Neural progenitor cell (in vitro differentiated cells): ENCODE data around the gene SLC2A10. TPM values are rescaled to one million over a fixed set of nuclear protein-coding genes. Genes with fewer than 3 reads are reported as not detected.
A peak's percentile ranks its signal among the peaks of the same experiment; 100 is the strongest.

Experiments
- DNase-seq: peaks from one replicate; pipeline ENCODE4 v3.0.0-alpha.2; 2016; ENCODE audit warnings: low spot score
- H2AFZ ChIP-seq: fragments of 200-600 bp; sonication (generic); replicated peaks from 2 replicates; pipeline ENCODE4 v1.6.1; 2016; ENCODE audit warnings: antibody characterized with exemption
- H3F3A ChIP-seq: fragments of 200-600 bp; sonication (generic); 2 replicates; pipeline ENCODE4 v1.6.1; 2016; ENCODE audit warnings: antibody characterized with exemption, low read depth
- H3K27ac ChIP-seq: fragments of 200-600 bp; sonication (generic); 2 replicates; pipeline ENCODE4 v1.5.1; 2016; ENCODE audit warnings: mild to moderate bottlenecking
- H3K27me3 ChIP-seq: fragments of 200-600 bp; sonication (generic); 2 replicates; pipeline ENCODE4 v1.6.1; 2016; ENCODE audit warnings: mild to moderate bottlenecking, moderate library complexity
- H3K36me3 ChIP-seq: fragments of 200-600 bp; sonication (generic); 2 replicates; pipeline ENCODE4 v1.5.1; 2016
- H3K4me1 ChIP-seq: fragments of 200-600 bp; sonication (generic); 2 replicates; pipeline ENCODE4 v1.6.1; 2016; ENCODE audit warnings: mixed run types
- H3K4me2 ChIP-seq: fragments of 200-600 bp; sonication (generic); 2 replicates; pipeline ENCODE4 v1.6.1; 2016
- H3K4me3 ChIP-seq: fragments of 200-600 bp; sonication (generic); 2 replicates; pipeline ENCODE4 v1.5.1; 2016
- H3K79me2 ChIP-seq: fragments of 200-600 bp; sonication (generic); 2 replicates; pipeline ENCODE4 v1.6.1; 2016; ENCODE audit warnings: low read depth
- H3K9ac ChIP-seq: fragments of 200-600 bp; sonication (generic); 2 replicates; pipeline ENCODE4 v1.6.1; 2016
- H3K9me3 ChIP-seq: fragments of 200-600 bp; sonication (generic); 2 replicates; pipeline ENCODE4 v1.5.1; 2016; ENCODE audit warnings: low read depth
- H4K20me1 ChIP-seq: fragments of 200-600 bp; sonication (generic); 2 replicates; pipeline ENCODE4 v1.6.1; 2016; ENCODE audit warnings: low read depth
- H3K27ac Mint-ChIP-seq: 3 replicates; pipeline ENCODE4 v1.8.0; 2021; ENCODE audit warnings: mixed read lengths
- H3K27me3 Mint-ChIP-seq: 2 replicates; pipeline ENCODE4 v1.8.0; 2022; ENCODE audit warnings: low read depth, mild to moderate bottlenecking, inconsistent platforms, moderate library complexity, mixed read lengths; ENCODE audit not compliant: insufficient read depth
- H3K36me3 Mint-ChIP-seq: 3 replicates; pipeline ENCODE4 v1.8.0; 2021; ENCODE audit warnings: mixed read lengths
- H3K4me1 Mint-ChIP-seq: 3 replicates; pipeline ENCODE4 v1.8.0; 2021; ENCODE audit warnings: mixed read lengths
- H3K4me3 Mint-ChIP-seq: 3 replicates; pipeline ENCODE4 v1.8.0; 2021; ENCODE audit warnings: mild to moderate bottlenecking, moderate library complexity, mixed read lengths
- H3K9me3 Mint-ChIP-seq: 3 replicates; pipeline ENCODE4 v1.8.0; 2020; ENCODE audit warnings: mixed read lengths
- EZH2 ChIP-seq: fragments of 200-600 bp; sonication (generic); IDR thresholded peaks from 2 replicates; pipeline ENCODE4 v1.6.1; 2017; ENCODE audit warnings: antibody characterized with exemption, mild to moderate bottlenecking, moderate library complexity
- EZH2phosphoT487 ChIP-seq: fragments of 200-600 bp; sonication (generic); IDR thresholded peaks from 2 replicates; pipeline ENCODE4 v1.6.1; 2017; ENCODE audit warnings: antibody characterized with exemption
- total RNA-seq: library from RNA; depleted of rRNA; stranded (reverse); fragments of >200 nt; gene quantifications from 2 replicates; pipeline ENCODE4 v1.2.3, GENCODE V29; 2015; ENCODE audit warnings: low replicate concordance
- TF ChIP-seq, protein P1 (sequence below): fragments of 200-600 bp; sonication (generic); IDR thresholded peaks from 2 replicates; pipeline ENCODE4 v1.5.1; 2017; ENCODE audit warnings: antibody characterized with exemption, mild to moderate bottlenecking

SLC2A10 gene
- total RNA-seq, 1 donor from 2014 or later = 9.6 TPM

GRCh38 chr20:46764068-46764467 is 54.6 kb downstream of the SLC2A10 start:
- H3K27me3 Mint-ChIP-seq = peaks cover 7% of the 10 kb centered on the region
- no peak overlapping the region for H3K27ac Mint-ChIP-seq
- peaks cover 8% of the 10 kb centered on the region for H3K4me1 Mint-ChIP-seq
- Histone ChIP-seq H3K9ac (no peak overlapping the region), H3K27me3 (no peaks in the 10 kb centered on the region), H3K4me2 (no peak overlapping the region), H3K4me1 (no peaks in the 10 kb centered on the region), H3K79me2 (no peaks in the 10 kb centered on the region), H3F3A (no peaks in the 10 kb centered on the region), H4K20me1 (no peaks in the 10 kb centered on the region), H3K9me3 (no peaks in the 10 kb centered on the region), H3K4me3 (no peak overlapping the region), H3K36me3 (no peaks in the 10 kb centered on the region), H3K27ac (no peak overlapping the region), H2AFZ (no peak overlapping the region)
- H3K36me3 Mint-ChIP-seq = no peaks in the 10 kb centered on the region
- H3K4me3 Mint-ChIP-seq = no peak overlapping the region
- DNase-seq = no peak
- no peaks in the 10 kb centered on the region for H3K9me3 Mint-ChIP-seq
- TF ChIP-seq, protein P1, sequence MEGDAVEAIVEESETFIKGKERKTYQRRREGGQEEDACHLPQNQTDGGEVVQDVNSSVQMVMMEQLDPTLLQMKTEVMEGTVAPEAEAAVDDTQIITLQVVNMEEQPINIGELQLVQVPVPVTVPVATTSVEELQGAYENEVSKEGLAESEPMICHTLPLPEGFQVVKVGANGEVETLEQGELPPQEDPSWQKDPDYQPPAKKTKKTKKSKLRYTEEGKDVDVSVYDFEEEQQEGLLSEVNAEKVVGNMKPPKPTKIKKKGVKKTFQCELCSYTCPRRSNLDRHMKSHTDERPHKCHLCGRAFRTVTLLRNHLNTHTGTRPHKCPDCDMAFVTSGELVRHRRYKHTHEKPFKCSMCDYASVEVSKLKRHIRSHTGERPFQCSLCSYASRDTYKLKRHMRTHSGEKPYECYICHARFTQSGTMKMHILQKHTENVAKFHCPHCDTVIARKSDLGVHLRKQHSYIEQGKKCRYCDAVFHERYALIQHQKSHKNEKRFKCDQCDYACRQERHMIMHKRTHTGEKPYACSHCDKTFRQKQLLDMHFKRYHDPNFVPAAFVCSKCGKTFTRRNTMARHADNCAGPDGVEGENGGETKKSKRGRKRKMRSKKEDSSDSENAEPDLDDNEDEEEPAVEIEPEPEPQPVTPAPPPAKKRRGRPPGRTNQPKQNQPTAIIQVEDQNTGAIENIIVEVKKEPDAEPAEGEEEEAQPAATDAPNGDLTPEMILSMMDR = no peak
- TF ChIP-seq EZH2phosphoT487 (no peak), EZH2 (no peak)

DNA sequence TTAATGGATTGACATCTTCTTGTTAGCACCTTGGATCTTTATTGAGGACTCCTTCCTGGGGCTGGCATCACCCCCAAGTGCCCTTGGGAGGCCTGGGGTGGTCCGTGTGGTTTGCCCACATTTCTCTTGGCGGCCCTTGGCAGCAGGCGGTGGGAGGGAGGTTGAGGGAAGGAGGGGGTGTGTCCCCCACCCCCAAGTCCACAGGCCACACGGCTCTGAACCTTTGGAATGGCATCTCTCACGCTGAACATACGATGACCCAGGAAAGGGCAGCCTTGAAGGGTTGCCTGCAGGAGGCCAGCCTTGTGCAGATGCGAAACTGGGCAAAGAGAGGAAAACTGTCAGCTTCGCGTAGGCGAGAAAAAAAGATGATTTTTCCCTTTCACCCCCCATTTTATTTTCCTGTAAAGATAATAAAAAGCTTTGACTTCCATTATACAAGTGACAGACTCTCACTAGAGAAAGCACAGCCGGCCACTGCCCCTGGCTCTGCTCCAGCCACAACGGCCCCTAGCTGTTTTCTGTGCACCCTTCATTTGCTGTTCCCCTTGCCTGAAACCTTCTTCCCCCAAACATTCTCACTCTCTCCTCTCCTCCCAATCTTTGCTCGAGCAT is 56.2 kb downstream of the SLC2A10 start:
- Histone ChIP-seq H3K79me2 (no peaks in the 10 kb centered on the region), H3K4me2 (no peak overlapping the region), H3K27me3 (no peaks in the 10 kb centered on the region), H3K4me3 (no peak overlapping the region), H4K20me1 (no peaks in the 10 kb centered on the region), H3K36me3 (no peaks in the 10 kb centered on the region), H3F3A (no peaks in the 10 kb centered on the region), H3K4me1 (no peaks in the 10 kb centered on the region), H2AFZ (no peak overlapping the region), H3K9me3 (no peaks in the 10 kb centered on the region), H3K9ac (no peak overlapping the region), H3K27ac (no peak overlapping the region)
- no peak overlapping the region for H3K4me3 Mint-ChIP-seq
- no peak overlapping the region for H3K27ac Mint-ChIP-seq
- H3K36me3 Mint-ChIP-seq = no peaks in the 10 kb centered on the region
- TF ChIP-seq, protein P1 = no peak
- TF ChIP-seq EZH2phosphoT487 (no peak), EZH2 (no peak)
- no peaks in the 10 kb centered on the region for H3K9me3 Mint-ChIP-seq
- H3K4me1 Mint-ChIP-seq = peaks cover 6% of the 10 kb centered on the region
- DNase-seq = no peak
- H3K27me3 Mint-ChIP-seq = peaks cover 9% of the 10 kb centered on the region

DNA sequence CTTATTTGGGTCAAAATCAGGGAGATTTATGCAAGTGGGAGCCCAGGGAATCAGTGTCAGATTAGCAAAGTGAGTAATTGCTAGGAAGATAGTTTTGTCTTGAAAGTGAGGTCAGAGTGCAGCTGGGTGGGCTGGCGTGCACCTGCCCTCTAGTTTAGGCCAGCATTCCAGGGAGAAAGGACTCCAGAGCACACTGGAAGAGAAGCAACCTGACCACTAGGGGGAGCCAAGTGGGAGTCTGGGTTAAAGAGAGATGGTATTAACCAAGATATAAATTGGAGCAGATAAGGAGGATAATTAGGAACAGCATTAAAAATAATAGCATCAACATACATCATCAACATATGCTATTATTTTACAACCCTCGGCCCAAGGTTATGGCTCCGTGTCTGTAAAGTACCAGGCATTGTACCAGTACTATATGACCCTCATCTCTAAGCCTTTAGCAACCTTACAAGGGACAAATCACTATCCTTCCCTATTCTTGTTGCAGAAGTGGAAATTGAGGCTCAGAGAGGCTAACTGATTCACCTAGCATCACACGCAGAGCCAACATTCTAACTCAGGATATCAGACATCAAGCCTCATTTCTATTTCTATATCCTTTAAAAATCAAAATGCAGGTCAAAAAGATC is 57.8 kb downstream of the SLC2A10 start:
- no peaks in the 10 kb centered on the region for H4K20me1 ChIP-seq
- H2AFZ ChIP-seq = no peak overlapping the region
- peaks cover 7% of the 10 kb centered on the region for H3K27me3 Mint-ChIP-seq
- no peaks in the 10 kb centered on the region for H3F3A ChIP-seq
- H3K9ac ChIP-seq = no peak overlapping the region
- no peaks in the 10 kb centered on the region for H3K36me3 ChIP-seq
- H3K27me3 ChIP-seq = no peaks in the 10 kb centered on the region
- H3K27ac Mint-ChIP-seq = no peak overlapping the region
- H3K4me1 ChIP-seq = no peaks in the 10 kb centered on the region
- H3K36me3 Mint-ChIP-seq = no peaks in the 10 kb centered on the region
- no peaks in the 10 kb centered on the region for H3K9me3 ChIP-seq
- H3K4me2 ChIP-seq = no peak overlapping the region
- peaks cover 4% of the 10 kb centered on the region for H3K4me1 Mint-ChIP-seq
- no peak for TF ChIP-seq EZH2
- TF ChIP-seq, protein P1 = peak; percentile 90
- no peaks in the 10 kb centered on the region for H3K79me2 ChIP-seq
- peak; percentile 84 for DNase-seq
- no peak overlapping the region for H3K4me3 ChIP-seq
- H3K27ac ChIP-seq = no peak overlapping the region
- no peak overlapping the region for H3K4me3 Mint-ChIP-seq
- no peaks in the 10 kb centered on the region for H3K9me3 Mint-ChIP-seq
